Measurements from ENCODE around the gene DCTN3.

DCTN3 gene

DNA sequence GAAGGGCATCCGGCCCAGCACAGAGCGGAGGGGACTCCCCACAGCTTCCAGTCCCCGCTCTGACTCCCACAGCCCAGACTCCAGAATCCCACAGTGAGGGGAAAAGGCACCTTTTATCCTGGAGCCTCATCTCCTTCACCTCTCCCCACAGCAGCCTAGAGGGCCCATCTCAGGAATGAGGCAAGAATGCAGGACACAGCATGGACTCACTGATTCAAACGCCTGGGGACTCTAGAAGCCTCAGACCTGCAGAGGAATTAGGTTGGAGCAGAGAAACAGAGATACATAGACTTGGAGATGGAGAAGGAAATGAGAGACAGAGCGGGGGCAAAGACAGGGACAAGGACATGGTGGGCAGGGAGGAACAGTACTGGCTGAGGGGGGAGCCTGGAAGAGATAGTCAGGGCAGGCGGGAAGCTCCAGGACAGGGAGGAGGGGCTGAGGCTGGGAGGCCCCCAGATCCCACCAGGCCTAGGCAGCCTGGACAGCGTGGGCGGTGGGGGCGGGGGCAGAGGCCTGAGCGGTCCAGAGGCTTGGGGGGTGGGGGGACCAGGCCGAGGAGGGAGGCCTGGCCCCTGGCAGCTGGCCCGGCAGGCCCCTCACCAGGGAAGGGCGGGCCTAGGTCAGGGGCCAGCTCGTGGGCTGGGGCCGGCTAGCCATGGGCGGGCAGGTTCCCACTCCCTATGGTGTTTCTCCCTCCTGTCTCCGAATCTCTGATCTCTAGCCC is 46.5 kb downstream of the DCTN3 start:
- no peak for DNase-seq (ENCODE audit: low read depth)

DNA sequence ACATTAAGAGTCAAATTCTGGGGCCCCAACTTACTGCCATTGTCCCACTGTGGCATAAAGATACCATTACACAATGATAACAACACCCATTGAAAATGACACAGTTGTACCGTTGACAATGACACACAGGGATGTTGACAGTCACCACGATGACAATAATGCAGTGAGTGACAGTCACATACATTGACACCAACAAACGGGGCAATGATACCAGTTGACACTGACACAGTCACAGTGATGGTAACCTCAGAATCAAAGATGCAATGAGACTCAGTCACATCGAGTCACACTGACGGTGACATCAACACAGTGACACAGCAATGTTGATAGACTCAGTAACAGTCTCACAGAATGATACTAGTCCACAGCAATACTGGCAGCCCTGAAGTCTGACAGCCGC is 47.7 kb downstream of the DCTN3 start:
- no peak for DNase-seq (ENCODE audit: low read depth)

- no peak for DNase-seq (ENCODE audit: low read depth)
Observed at GRCh38 chr9:34572092-34572491, 48.2 kb downstream of the DCTN3 start.

DNA sequence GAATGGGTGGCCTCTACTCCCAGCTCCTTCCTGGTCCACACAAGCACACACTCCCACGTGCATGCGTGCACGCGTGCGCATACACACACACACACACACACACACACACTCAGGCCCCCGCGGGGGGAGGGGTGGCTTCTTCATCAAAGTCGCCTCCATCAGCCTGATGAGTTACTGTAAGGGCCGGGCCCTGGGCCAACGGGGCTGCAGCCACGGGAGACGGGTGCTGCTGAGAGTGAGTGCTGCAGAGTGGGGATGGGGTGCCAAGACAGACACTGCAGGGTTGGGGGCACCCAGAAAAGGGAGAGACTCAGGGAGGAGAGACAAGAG is 48.8 kb downstream of the DCTN3 start:
- DNase-seq (ENCODE audit: low read depth): no peak

DNA sequence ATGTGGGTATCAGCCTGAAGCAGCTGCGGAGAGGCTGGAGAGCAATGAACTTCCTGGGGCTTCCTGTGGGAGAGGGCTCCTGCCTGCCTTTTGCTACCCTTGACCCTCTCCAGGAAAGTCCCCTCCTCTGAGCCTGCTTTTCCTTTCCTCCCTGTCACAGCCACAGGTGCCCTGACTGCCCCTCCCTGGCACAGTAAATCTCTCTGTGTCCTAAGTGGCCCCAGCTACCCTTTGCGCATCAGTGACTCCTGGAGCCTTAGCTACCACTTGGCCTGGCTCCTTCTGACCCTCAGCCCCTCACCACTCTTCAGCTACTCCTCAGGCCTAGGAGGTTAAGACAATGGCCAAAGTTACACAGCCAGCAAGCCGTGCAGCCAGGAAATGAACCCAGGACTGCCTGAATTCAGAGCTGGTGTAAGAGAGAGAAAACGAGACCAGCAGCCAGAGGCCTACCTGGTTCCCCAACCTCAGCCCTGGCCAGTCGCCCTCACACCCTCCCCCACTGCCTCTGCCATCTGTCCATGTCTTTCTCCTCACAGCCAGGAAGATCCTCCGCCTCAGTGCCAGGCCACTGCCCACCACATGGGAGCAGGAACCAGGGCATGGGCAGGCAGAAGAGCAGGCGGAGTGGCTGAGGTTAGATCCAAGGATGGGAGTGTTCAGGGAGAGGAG is 49.4 kb downstream of the DCTN3 start:
- DNase-seq (ENCODE audit: low read depth): no peak

DNA sequence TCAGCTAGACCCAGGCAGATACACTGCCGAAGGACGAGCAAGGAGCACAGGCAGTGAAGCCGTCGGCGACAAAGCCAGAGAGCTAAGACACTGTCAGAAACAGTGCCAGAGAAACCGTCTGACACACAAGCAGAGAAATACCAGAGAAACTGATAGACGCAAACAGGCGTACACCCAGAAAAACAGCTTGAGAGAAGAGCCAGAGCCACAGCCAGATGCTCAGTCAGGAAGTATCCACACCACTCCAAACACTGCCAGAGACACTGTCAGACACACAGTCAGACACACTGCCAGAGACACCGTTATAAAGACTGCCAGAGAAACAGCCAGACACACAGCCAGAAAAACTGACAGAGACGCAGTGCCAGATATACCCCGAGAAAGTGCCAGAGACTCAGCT is 49.9 kb downstream of the DCTN3 start:
- DNase-seq (ENCODE audit: low read depth): no peak

- no peak for DNase-seq (ENCODE audit: low read depth)
Observed at GRCh38 chr9:34568774-34569173, 51.5 kb downstream of the DCTN3 start.

- DNase-seq (ENCODE audit: low read depth): no peak
Observed at GRCh38 chr9:34568133-34568532, 52.2 kb downstream of the DCTN3 start.

DNA sequence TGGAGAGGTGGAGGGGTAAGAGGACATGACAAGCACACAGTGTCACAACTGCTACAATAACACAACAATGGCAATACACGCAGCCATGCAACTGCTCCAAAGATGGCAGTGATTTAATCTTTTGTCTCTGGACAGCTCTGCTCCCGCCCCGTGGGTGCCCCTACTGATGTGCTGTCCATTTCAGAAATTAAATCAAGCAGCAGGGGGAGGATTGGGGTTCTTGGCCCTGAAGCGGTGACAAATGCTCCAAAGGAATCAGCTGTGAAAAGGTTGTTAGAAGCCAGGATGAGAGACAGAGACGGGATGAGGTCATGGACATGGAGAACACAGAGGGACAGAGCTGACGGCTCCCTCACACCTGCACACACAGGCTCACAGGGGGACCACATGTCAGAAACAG is 53.3 kb downstream of the DCTN3 start:
- DNase-seq (ENCODE audit: low read depth): no peak

- no peak for DNase-seq (ENCODE audit: low read depth)
Observed at GRCh38 chr9:34566322-34566721, 54.0 kb downstream of the DCTN3 start.

- DNase-seq (ENCODE audit: low read depth): no peak
Observed at GRCh38 chr9:34565856-34566255, 54.4 kb downstream of the DCTN3 start.

DNA sequence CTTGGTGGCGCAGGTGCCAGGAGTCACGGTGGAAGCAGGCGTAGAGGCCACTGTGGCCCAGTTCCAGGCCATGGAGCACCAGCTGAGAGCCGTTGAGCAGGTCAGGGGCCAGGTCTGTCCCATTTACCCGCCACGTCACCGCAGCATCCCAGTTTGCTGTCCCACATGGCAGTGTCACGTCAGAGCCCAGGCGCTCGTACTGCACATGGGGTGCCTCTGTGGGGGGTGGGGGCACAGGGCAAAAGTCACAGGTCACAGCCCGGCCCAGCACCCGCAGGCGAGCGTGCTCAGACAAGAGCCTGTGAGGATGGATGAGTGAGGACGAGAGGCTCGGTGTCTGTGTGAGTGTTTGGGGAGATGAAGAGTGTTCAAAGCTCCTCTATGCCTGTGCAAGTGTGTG is 55.7 kb downstream of the DCTN3 start:
- DNase-seq (ENCODE audit: low read depth): no peak

Data from GM04503 (cell line).